Stimulated activated CD4-positive, alpha-beta T cell treated with anti-CD3 and anti-CD28 coated beads, Interleukin-12 subunit alpha, Interleukin-12 subunit beta, amount 100 ng/mL, for 4 hours (primary cell): ENCODE measurements around the gene PTPRE.
A peak's percentile ranks its signal among the peaks of the same experiment; 100 is the strongest.

Experiments
- DNase-seq: peaks from one replicate; pipeline ENCODE4 v3.0.0-alpha.2; 2020

PTPRE gene, protein sequence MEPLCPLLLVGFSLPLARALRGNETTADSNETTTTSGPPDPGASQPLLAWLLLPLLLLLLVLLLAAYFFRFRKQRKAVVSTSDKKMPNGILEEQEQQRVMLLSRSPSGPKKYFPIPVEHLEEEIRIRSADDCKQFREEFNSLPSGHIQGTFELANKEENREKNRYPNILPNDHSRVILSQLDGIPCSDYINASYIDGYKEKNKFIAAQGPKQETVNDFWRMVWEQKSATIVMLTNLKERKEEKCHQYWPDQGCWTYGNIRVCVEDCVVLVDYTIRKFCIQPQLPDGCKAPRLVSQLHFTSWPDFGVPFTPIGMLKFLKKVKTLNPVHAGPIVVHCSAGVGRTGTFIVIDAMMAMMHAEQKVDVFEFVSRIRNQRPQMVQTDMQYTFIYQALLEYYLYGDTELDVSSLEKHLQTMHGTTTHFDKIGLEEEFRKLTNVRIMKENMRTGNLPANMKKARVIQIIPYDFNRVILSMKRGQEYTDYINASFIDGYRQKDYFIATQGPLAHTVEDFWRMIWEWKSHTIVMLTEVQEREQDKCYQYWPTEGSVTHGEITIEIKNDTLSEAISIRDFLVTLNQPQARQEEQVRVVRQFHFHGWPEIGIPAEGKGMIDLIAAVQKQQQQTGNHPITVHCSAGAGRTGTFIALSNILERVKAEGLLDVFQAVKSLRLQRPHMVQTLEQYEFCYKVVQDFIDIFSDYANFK

DNA sequence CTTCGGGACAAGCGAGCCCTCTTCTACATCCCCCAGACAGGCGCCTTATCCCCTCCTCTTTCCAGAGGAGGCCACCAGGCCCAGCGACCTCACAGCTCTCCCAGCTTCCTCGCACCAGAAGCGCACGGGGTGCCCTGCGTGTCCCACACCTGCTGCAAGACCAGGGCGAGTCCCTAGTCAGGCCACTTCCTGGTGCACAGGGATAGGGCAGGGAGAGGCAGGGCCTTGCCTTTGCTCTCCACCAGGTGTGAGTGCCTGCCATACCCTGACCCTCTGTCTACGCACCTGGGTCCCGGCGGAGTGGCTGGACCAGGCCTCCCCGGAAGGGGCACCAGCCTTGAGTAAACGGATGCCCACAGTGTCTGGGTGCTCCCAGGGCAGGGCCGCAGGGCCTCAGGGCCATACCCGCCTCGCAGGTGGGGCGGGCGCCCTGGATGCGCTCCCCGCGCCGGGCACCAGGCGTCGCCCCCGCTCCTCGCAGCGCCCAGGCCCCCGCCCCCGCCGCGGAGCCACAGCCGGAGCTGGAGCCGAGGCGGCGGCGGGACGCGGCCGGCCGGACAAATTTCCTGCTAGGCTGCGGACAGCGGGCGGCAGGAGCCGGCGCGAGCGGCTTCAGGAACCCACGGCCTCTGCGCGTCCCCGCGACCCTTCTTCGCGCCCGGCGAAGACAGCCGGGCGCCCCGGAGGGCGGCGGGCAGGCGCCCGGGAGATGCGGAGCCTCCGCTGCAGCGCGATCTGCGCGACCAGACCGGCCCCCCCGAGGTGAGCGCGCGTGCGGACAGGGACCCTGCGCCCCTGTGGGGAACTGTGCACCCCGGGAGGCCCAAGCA, at the start of gene PTPRE:
Gene PTPRE (plus strand): TSS at position 556 of the 830 bp plus-strand sequence. CDS start 133,779 bp downstream, outside the sequence.
- DNase-seq, result peak; percentile 80

DNA sequence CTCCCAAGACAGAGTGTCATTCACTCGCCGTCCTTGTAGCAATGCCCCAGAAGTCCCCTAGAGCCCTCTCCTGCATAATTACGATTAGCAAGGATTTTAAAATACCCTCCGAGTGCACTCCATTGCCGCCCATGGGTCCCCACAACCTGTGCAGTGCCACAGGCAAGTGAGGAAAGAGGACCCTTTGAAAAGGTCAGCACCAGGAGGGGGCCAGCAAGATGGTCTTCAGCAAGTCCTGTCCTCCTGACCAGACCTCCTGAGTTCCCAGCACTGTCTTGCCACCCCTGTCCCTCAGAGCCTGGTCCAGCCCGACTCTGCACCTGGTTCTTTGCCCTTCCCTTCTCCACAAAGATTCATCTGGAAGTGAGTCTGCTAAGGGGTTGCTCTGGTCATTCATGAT, 46.3 kb upstream of the PTPRE start:
- DNase-seq, result no peak

DNA sequence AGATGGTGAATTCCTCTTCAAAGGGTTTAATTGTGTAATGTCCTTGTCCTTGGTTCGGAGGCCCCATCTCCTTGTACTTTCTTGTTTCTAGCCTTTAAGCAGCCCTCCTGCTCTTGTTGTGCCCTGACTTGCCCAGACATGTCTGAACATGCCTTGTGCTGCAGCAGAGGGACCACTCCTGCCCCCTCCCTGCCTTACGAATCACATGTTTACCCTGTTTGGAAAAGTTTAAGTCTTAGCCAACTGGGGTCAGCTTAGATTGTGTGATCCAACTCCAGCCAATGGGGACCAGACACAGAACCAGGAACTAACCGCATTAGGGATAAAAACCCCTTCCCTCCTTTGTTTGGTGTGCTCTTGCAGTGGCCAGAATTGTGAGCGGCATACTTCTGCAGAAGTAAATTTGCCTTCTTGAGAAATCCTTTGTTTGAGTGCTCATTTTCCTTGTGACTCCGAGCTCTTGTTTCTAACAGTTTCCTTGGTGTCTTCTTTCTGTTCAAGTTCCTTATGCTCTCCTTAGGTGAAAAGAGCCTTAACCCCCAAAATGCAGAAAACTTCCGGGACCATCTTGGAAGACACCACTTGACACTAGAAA, 43.6 kb upstream of the PTPRE start:
- DNase-seq, result no peak

DNA sequence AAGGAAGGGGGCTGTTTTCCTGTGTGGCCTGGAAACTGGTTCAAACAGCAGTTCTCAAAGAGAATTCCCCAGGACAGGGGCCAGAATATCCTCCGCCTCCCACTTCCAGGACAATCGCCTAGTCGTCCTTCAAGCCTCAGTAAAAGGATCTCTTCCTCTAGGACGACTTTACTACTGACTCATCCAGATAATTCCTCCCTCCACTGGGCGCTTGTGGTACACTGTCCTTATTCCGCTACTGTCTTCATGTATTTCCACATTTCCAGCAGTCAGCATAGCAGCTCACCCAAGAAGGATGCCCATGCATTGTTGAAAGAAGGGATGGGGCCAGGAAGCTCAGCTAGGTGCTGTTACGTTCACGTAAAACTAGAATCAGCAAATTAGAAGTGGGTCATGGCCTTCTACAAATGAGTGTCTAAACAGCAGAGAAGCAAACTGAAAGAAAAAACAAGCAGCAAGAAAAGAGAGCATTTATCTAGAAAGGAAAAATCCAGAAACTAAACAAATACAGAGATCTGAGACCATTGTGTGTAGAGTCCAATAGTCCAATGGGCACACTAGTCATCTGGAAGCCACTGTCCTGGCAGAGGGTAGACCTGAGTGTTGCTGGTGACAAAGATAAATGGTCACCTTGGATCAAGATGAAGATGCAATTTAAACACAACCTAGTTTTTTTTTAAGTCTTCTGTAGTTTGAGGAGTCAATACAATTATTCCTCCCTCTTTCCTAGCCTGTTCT, 40.5 kb upstream of the PTPRE start:
- DNase-seq, result no peak

DNA sequence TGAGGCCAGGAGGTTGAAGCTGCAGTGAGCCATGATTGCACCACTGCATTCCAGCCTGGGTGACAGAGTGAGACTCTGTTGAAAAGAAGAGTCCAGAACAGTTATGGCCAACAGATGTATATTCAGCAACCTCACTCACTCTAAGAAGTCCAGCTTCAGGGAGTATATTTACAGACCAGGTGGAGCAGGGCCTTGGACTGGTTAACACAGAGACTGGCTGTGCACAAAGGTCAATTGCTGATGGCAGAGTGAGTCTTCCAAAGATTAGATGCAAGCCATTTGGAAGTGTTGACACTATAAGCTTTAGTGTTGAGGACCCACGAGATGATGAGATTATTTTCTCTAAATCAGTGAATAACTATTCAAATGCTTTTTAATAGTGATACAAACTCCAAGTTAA, 39.1 kb upstream of the PTPRE start:
- no peak for DNase-seq

DNA sequence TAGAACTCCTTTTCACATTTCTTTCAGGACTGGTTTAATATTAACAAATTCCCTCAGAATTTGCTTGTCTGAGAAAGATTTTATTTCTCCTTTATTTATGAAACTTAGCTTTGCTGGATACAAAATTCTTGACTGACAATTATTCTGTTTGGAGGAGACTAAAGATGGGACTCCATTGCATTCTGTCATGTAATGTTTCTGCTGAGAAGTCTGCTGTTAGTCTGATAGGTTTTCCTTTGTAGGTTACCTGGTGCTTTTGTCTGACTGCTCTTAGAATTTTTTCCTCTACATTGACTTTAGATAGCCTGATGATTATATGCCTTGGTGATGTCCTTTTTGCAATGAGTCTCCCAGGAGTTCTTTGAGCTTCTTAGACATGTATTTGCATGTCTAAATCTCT, 37.6 kb upstream of the PTPRE start:
- DNase-seq, result no peak

DNA sequence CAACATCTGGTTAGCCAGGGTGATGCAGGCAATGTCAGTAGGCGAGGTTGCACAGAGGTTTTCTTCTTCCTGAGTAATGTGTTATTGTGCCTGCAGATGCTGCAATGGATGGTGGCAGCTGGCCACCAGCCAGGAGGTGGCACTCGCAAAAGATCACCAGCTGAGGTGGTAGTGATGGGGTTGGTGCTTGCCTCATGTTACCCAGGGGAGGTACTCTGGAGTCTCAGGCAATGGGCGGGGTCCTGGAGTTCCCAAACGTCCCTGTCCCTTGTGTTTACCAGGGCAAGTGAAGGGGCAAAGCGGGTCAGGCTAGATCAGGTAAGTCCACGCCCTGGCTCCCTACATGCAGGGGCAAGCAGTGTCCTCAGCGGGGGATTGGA, 35.3 kb upstream of the PTPRE start:
- DNase-seq, result no peak

DNA sequence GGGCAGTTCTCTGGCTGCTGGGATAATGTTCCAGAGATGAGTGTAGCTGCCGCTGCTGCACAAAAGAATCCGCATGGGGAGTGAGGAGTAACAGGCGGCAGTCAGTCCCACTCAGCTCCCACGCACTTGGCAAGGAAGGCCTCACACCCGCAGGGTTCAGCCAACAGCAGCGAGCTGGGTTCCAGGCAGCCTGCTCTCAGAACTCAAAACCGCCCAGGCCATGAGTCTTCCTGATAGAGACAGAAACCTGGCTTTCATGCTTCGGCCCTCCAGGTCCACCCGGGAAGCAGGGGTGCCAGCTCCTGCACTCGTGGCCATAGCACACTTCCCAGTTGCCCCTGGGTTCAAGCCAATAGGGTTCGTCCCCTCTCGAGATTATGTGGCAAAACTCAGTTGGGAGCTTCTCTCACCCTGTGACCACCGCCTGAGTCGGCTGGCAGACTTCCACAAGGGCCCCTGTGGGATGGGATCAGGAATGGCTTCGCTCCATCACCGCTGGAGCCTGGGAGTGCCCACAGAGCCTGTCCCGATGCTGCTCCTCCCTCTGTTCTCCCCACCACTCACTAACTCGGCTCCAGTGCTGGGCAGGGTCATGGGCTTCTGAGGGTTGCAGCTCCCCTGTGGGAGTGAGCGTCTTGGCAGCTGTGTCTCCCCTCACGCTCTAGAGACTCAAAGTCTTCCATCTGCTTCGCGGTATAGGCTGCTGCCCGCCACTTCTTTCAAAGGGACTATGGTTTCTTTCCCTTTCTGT, 34.7 kb upstream of the PTPRE start:
- no peak for DNase-seq

DNA sequence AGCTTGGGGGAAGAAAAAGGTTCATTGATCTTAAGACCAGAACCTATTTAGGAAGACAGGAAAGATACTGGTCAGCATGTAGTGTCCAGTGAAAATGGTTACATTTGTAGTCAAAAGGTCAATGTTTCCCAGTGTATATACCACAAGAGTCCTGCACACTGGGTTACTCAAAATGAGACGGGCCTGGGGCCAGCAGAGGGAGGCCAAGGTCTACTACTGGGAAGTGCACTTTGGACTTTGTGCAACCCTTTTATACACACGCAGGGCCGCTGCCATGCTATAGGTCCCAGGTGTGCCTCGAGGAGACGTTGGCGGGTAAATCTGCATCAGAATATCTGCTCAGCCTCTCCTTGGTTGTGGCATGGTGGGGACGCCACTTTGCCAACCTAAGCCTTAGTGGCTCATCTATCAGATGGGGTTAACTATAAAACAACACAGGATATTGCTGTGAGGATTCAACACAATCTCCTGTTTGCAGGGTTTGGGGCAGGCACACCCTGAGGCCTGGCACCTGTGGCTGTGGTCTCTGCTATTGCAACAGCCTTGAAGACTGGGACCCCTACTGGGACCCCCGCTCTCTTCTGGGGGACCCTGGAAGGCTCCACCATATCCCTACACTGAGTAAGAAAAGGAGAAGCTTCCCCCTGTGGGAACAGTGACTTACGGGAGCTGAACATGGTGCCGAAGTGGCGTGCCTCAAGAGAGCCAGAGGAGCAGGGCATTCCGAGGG, 33.9 kb upstream of the PTPRE start:
- no peak for DNase-seq

DNA sequence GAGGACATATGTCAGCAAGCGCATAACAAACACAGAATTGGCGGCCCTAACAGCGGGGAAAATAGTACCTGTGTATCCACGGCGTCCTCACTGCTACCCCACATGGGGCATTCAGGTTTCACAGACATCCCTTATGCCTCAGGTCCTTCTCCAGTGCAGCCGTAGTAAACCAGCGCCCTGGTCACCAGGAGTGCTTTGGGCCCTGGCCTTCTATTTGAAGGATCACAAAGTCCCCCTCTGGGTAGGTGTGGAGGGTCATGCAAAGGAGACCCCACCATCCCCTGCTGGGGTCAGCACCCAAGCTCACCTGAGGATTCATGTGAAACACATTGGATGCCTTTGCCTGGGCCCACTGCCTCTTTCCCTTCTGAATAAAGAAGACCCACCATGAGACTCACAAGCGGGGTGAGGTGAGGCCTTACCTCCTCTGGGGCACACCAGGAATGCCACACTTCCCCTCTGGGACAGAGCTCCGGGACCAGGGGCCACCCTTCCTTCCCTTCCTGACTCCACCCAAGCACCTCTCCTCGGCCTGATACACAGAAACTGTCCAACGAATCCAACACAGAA, 32.9 kb upstream of the PTPRE start:
- DNase-seq, result no peak

DNA sequence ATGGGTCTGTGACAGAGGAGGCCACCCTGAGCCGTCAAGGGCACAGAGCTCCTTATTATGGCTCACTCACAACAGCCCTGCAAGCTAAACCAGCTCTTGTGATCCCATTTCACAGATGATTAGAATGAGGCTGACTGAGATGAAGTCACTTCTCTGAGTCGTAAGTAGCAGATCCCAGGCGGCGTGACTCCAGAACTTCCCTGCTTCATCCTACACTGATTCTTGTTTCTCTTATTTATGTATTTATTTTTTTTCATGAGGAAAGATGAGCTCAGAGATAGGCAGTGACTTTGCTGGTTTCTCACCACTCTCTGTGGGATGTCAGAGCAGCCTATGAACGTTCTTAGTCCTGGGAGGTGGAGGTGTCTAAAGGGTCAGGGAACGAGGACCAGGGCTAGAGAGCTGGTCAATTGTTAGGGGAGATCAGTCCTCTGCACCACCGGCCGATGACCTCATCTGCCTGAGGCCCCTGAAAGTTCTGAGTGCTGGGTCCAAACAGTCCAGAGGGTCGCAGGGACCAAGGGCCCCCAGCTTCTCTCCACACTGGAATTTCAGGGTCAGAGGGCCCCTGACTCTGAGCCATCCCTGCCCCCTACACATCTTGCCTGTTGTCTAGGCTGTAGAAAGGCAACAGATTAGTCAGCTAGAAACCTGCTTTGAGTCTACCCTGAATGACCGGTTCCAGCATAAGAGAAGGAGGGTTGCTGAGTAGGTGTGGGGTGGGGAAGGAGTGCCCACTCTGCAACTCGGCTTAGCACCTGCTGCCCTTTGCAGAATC, 32.0 kb upstream of the PTPRE start:
- DNase-seq, result no peak

DNA sequence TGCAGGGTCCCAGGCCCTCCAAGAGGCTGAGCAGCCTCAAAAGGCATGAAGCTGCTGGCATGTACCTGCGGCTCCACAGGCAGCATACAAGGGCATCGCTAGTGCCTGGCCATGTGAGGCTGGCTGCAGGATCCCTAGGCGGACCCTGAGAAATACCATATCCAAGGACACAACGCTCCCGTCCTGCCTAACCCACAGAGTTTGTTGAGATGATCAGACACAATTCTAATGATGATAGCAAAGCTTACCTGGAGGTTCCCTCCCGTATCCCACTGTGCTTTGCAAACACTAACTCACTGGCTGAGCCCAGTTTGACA, 31.5 kb upstream of the PTPRE start:
- DNase-seq, result no peak

DNA sequence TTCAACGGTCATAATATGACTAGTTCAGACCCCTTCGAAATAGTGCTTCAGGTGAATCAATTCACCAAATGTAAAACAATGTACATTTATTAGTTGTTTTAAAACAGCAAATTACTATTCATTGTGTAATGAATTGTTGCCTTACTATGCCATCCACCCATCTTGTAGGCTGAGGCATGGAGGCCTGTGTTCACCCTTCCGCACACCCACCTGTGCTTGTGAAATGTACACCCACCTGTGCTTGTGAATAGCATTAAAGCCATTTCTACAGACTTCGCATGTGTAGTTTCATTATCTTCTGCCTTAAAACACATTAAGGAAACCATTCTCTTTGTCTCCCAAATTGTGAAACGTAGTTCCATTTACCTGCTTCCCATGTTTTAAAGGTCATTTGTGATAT, 31.0 kb upstream of the PTPRE start:
- DNase-seq, result no peak

DNA sequence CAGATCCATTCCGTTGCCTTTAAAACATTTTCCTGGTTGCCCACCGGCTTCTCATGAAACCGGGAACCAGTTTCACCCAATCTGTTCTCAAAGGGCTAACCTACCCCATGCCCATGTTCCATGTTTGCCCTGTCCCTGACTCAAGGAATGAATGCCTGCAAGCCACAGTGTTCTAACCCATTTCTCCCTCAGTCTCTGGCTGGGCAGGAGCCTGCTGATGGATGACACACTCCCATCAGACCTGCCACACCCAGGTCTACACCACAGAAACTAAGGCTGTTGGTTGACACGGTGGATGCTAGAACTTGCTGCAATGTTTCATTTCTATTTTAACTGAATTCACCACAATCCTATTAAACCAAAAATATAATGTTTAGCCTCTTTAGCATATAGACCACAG, 29.8 kb upstream of the PTPRE start:
- DNase-seq, result no peak

DNA sequence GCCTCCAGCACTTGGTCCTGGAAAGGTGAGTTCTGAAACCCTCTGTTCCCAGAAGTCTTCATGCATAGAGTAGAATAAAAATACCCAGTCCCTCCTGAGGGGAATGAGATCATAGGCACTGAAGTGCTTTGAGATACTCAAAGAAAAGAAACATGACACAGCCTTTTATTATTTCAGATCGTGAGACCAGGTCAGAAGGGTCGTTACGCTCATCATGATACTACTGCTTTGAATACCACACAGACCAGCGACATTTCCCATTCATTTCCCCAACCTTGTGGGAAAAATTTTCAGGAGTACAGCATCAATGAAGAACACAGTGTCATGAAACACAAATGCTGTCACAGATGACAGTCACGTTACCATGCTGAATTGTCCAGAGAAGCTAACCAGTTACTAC, 29.2 kb upstream of the PTPRE start:
- DNase-seq, result no peak

DNA sequence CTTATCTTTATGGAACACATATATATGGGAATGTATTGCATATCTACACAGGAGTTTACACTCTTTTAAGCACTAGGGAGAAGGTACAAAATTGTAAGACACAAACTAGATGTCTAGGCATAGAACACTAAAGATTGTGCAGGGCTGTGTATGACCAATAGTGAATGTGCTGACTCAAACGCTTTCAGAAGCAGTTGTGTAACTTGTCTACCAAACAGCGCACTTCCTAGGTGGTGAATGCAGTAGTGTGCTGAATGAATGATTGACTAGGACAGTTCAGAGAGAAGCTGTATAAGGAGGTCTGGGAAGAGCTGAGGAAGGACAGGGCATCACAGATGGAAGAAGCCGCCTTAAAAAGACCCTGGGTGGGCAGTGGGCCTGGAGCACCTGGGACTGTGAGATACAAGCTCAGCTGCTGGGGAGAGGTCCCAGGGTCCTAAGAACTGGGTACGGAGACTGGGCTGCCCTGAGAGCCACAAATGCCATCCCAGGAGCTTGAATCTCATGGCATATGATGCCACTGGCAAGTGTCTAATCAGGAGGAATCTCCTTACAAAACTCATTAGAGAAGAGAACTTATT, 28.3 kb upstream of the PTPRE start:
- no peak for DNase-seq

DNA sequence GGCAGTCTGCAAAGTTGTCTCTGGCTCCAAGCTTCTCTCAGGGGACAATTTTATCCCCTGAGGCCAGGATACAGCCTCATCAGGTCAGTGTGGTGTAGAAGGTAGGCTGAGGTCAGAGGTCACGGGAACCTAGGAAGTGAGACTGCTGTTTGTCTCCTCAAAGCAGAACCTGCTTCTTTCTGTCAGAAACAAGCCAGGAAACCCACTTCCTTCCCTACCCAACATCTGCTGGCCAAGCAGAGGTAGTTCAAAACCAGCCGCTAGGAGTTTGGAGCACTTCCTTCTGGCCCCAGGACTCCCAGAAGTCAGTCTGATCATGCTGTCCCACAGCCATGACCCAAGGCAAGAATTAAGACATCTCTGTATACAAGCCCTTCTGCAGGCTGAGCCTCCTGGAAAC, 26.3 kb upstream of the PTPRE start:
- no peak for DNase-seq

DNA sequence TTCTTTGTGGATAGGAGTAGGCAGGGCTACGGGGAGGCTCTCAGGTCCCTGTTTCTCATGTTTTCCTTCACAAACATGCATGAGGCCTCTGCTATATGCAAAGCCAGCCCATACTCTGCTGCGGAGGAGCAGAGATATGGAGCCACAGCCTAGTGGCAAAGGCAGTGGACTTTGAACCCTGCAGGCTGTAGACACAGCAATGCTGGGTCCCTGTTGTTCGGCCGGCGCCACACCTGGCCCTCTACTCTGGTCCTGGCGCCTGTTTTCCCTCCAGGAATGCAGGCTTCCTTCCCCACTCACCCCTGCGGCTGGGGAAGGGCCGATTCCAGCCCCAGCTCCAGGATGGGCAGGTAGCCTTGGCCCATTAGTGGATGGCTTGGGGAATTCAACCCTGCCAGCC, 25.6 kb upstream of the PTPRE start:
- no peak for DNase-seq

DNA sequence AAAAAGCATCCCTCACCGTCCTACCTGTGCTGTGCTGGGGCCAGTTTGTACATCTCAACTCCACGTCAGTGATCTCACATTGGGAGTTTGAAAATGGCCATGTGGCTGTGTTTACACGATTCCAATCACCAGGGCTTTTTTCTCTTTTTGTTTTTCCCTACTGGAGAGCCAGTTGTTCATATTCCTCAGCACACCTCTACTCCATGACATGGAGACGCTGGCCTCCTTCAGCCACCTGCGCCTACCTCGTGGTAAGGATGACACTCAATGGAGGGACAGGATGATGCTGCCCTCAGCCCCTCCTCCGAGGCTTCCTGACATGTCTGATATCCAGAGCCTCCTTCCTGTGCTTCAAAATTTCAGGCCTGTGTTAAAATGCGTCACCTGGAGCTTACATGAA, 24.5 kb upstream of the PTPRE start:
- no peak for DNase-seq
